ENCODE results near the gene CLEC2L. TPM values are rescaled to one million over a fixed set of nuclear protein-coding genes. Genes with fewer than 3 reads are reported as not detected.

The CLEC2L gene
- total and polyA plus RNA-seq, 2 experiments from 2014 or later: not detected

GRCh38 chr7:139534966-139535651 lies 11.6 kb downstream of the CLEC2L start:
- DNase-seq (ENCODE audit: low spot score): no peak
- Histone ChIP-seq H3K79me2 (no peaks in the 10 kb centered on the region), H3K36me3 (replicated peaks; ENCODE audit: insufficient read depth, low read depth) (no peaks in the 10 kb centered on the region), H3K4me2 (no peak overlapping the region), H3K4me3 (no peak overlapping the region), H3K27ac (no peak overlapping the region), H3K4me1 (ENCODE audit: insufficient read depth) (no peaks in the 10 kb centered on the region), H4K20me1 (ENCODE audit: insufficient read depth, poor library complexity, severe bottlenecking) (no peaks in the 10 kb centered on the region), H3K27me3 (no peaks in the 10 kb centered on the region), H3K9me3 (ENCODE audit: low read depth) (no peaks in the 10 kb centered on the region), H3K9me2 (replicated peaks; ENCODE audit: insufficient read depth) (no peaks in the 10 kb centered on the region), H2AFZ (no peak overlapping the region)
- 80% methylated on average over 7 of the region's 7 CpGs for WGBS (ENCODE audit: low lambda C conversion rate, missing lambda C conversion rate)
- TF ChIP-seq EZH2phosphoT487 (IDR thresholded peaks at IDR 0.05; ENCODE audit: low read depth, severe bottlenecking, unreplicated experiment) (no peak), CTCF (IDR thresholded peaks at IDR 0.05; ENCODE audit: poor library complexity) (no peak), EZH2 (IDR thresholded peaks at IDR 0.05; ENCODE audit: borderline replicate concordance) (no peak)

- no peaks in the 10 kb centered on the region for H3K79me2 ChIP-seq
- no peaks in the 10 kb centered on the region for H3K27me3 ChIP-seq
- no peak overlapping the region for H3K4me2 ChIP-seq
- H3K9me3 ChIP-seq (ENCODE audit: low read depth): no peaks in the 10 kb centered on the region
- no peak for DNase-seq (ENCODE audit: low spot score)
- 94% methylated on average over 8 of the region's 8 CpGs for WGBS (ENCODE audit: low lambda C conversion rate, missing lambda C conversion rate)
- H3K4me3 ChIP-seq: no peak overlapping the region
- no peak overlapping the region for H3K27ac ChIP-seq
- TF ChIP-seq CTCF (IDR thresholded peaks at IDR 0.05; ENCODE audit: poor library complexity): no peak
- no peak for TF ChIP-seq EZH2phosphoT487 (IDR thresholded peaks at IDR 0.05; ENCODE audit: low read depth, severe bottlenecking, unreplicated experiment)
- TF ChIP-seq EZH2 (IDR thresholded peaks at IDR 0.05; ENCODE audit: borderline replicate concordance): no peak
- no peaks in the 10 kb centered on the region for H4K20me1 ChIP-seq (ENCODE audit: insufficient read depth, poor library complexity, severe bottlenecking)
- H3K9me2 ChIP-seq (replicated peaks; ENCODE audit: insufficient read depth): no peaks in the 10 kb centered on the region
- H3K36me3 ChIP-seq (replicated peaks; ENCODE audit: insufficient read depth, low read depth): no peaks in the 10 kb centered on the region
- H2AFZ ChIP-seq: no peak overlapping the region
- no peaks in the 10 kb centered on the region for H3K4me1 ChIP-seq (ENCODE audit: insufficient read depth)
Observed at GRCh38 chr7:139536152-139536551, 12.7 kb downstream of the CLEC2L start.

GRCh38 chr7:139538881-139539635 lies 15.6 kb downstream of the CLEC2L start:
- H3K27ac ChIP-seq: no peak overlapping the region
- TF ChIP-seq EZH2phosphoT487 (IDR thresholded peaks at IDR 0.05; ENCODE audit: low read depth, severe bottlenecking, unreplicated experiment) (no peak), EZH2 (IDR thresholded peaks at IDR 0.05; ENCODE audit: borderline replicate concordance) (no peak), CTCF (IDR thresholded peaks at IDR 0.05; ENCODE audit: poor library complexity) (no peak)

More at GRCh38 chr7:139538881-139539635, 15.6 kb downstream of the CLEC2L start:
- 94% methylated on average over 8 of the region's 8 CpGs for WGBS (ENCODE audit: low lambda C conversion rate, missing lambda C conversion rate)
- no peaks in the 10 kb centered on the region for H3K27me3 ChIP-seq
- H3K4me3 ChIP-seq: no peak overlapping the region
- H3K4me2 ChIP-seq: no peak overlapping the region
- no peaks in the 10 kb centered on the region for H3K9me2 ChIP-seq (replicated peaks; ENCODE audit: insufficient read depth)
- H2AFZ ChIP-seq: no peak overlapping the region
- no peaks in the 10 kb centered on the region for H3K36me3 ChIP-seq (replicated peaks; ENCODE audit: insufficient read depth, low read depth)
- H3K79me2 ChIP-seq: no peaks in the 10 kb centered on the region
- no peak for DNase-seq (ENCODE audit: low spot score)
- no peaks in the 10 kb centered on the region for H3K4me1 ChIP-seq (ENCODE audit: insufficient read depth)
- no peaks in the 10 kb centered on the region for H3K9me3 ChIP-seq (ENCODE audit: low read depth)
- no peaks in the 10 kb centered on the region for H4K20me1 ChIP-seq (ENCODE audit: insufficient read depth, poor library complexity, severe bottlenecking)

All from hepatocyte (in vitro differentiated cells).